ENCODE data around the gene ARHGAP45. TPM values are rescaled to one million over a fixed set of nuclear protein-coding genes. Genes with fewer than 3 reads are reported as not detected.

ARHGAP45 gene
- total and polyA plus RNA-seq, 8 donors = 12.2 to 211 (median 15.8) TPM

DNA sequence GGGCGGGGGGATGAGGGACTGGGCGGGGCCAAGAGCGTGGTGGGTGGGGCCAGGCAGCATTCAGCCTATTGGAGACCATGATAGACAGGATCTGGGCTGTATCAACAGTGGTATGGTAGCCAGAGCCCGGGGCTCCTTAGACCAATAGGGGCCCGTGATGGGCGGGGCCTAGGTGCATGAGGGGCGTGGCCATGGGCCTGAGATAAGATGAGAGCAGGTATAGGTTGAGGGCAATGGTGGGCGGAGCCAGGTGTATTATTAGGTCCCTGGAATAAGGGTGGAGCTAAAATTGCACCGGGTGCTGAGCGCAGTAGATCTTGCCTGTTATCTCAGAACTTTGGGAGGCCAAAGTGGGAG lies 21.7 kb upstream of the ARHGAP45 start:
- H3K27me3 ChIP-seq = peaks cover 0 to 18% (median 0%) of the 10 kb centered on the region in 3 donors
- intact Hi-C loops (cut with DNase I; ENCODE audit: low total_unique reads) = loop anchor here (10.0 kb wide), 1 partner anchor 50 kb away; the partner anchor contains the start of gene POLR2E
- TF ChIP-seq POLR2A (IDR thresholded peaks at IDR 0.05) = no peak
- TF ChIP-seq EP300 (IDR thresholded peaks at IDR 0.05) = no peak
- TF ChIP-seq, protein P1, sequence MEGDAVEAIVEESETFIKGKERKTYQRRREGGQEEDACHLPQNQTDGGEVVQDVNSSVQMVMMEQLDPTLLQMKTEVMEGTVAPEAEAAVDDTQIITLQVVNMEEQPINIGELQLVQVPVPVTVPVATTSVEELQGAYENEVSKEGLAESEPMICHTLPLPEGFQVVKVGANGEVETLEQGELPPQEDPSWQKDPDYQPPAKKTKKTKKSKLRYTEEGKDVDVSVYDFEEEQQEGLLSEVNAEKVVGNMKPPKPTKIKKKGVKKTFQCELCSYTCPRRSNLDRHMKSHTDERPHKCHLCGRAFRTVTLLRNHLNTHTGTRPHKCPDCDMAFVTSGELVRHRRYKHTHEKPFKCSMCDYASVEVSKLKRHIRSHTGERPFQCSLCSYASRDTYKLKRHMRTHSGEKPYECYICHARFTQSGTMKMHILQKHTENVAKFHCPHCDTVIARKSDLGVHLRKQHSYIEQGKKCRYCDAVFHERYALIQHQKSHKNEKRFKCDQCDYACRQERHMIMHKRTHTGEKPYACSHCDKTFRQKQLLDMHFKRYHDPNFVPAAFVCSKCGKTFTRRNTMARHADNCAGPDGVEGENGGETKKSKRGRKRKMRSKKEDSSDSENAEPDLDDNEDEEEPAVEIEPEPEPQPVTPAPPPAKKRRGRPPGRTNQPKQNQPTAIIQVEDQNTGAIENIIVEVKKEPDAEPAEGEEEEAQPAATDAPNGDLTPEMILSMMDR (IDR thresholded peaks at IDR 0.05) = no peak
- TF ChIP-seq POLR2AphosphoS5 (IDR thresholded peaks at IDR 0.05) = no peak
- H3K4me3 ChIP-seq = no peak overlapping the region
- no peak overlapping the region for H3K27ac ChIP-seq
- H3K4me1 ChIP-seq = peaks cover 17 to 37% (median 29%) of the 10 kb centered on the region in 4 donors
- WGBS, 5 donors = 53 to 81% (median 70%) methylated on average over 7 to 10 of the region's 10 CpGs
- H3K9me3 ChIP-seq = no peaks in the 10 kb centered on the region
- peak; percentile 25 to 45 for DNase-seq
- peaks cover 0 to 27% (median 0%) of the 10 kb centered on the region in 4 donors for H3K36me3 ChIP-seq

DNA sequence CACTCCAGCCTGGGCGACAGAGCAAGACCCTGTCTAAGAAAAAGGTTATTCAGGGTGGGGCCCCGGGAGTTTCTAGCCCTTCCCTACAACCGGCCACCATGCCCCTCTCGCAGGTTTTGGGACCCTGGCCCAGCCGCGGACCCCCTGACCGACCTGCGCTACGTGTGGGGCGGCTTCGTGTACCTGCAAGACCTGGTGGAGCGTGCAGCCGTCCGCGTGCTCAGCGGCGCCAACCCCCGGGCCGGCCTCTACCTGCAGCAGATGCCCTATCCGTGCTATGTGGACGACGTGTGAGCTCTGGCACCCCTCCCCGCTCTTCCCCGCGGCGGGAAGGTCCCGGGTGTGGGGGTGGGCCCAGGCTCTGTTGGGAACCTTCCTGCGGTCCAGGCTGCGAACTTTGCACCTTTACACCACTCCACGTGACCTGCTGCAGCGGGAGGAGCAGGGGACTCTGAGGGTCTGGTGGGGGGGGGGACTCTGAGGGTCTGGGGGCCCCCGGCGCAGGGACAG lies 20.8 kb upstream of the ARHGAP45 start:
- TF ChIP-seq, protein P1 (IDR thresholded peaks at IDR 0.05) = no peak
- TF ChIP-seq EP300 (IDR thresholded peaks at IDR 0.05) (no peak), POLR2AphosphoS5 (IDR thresholded peaks at IDR 0.05) (no peak), POLR2A (IDR thresholded peaks at IDR 0.05) (no peak)
- DNase-seq = no peak
- no peak overlapping the region for H3K4me3 ChIP-seq
- peaks cover 0 to 17% (median 0%) of the 10 kb centered on the region in 3 donors for H3K27me3 ChIP-seq
- 88 to 95% (median 95%) methylated on average over 33 of the region's 33 CpGs for WGBS, 5 donors
- no peaks in the 10 kb centered on the region for H3K9me3 ChIP-seq
- H3K27ac ChIP-seq = no peak overlapping the region
- H3K4me1 ChIP-seq = peaks cover 7 to 27% (median 19%) of the 10 kb centered on the region in 4 donors
- H3K36me3 ChIP-seq = peaks cover 0 to 27% (median 0%) of the 10 kb centered on the region in 4 donors
- intact Hi-C loops (cut with DNase I; ENCODE audit: low total_unique reads) = loop anchor here (10.0 kb wide), 1 partner anchor 49 kb away; the partner anchor contains the start of gene POLR2E

DNA sequence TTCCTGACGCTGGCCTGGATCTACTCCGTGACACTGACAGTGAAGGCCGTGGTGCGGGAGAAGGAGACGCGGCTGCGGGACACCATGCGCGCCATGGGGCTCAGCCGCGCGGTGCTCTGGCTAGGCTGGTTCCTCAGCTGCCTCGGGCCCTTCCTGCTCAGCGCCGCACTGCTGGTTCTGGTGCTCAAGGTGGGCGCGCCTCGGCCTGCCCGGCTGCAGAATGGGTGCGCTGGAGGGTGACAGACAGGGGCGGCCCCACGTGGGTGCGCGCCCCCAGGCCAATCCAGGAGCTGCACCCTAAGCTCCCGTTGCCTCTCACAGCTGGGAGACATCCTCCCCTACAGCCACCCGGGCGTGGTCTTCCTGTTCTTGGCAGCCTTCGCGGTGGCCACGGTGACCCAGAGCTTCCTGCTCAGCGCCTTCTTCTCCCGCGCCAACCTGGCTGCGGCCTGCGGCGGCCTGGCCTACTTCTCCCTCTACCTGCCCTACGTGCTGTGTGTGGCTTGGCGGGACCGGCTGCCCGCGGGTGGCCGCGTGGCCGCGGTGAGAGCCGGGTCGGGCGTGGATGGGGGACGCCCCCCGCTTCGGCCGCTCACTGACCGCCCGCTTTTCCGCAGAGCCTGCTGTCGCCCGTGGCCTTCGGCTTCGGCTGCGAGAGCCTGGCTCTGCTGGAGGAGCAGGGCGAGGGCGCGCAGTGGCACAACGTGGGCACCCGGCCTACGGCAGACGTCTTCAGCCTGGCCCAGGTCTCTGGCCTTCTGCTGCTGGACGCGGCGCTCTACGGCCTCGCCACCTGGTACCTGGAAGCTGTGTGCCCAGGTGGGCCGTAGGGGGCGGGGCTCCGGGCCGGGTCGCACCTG lies 19.9 kb upstream of the ARHGAP45 start:
- Histone ChIP-seq H3K4me3 (no peak overlapping the region), H3K36me3 (peaks cover 0 to 27% (median 0%) of the 10 kb centered on the region in 4 donors), H3K4me1 (peaks cover 0 to 18% (median 10%) of the 10 kb centered on the region in 4 donors), H3K27ac (no peak overlapping the region), H3K9me3 (no peaks in the 10 kb centered on the region), H3K27me3 (peaks cover 0 to 8% (median 0%) of the 10 kb centered on the region in 3 donors)
- TF ChIP-seq, protein P1 (IDR thresholded peaks at IDR 0.05) = no peak
- TF ChIP-seq POLR2AphosphoS5 (IDR thresholded peaks at IDR 0.05) (no peak), EP300 (IDR thresholded peaks at IDR 0.05) (no peak), POLR2A (IDR thresholded peaks at IDR 0.05) (no peak)
- peak in 1 of 2 donors; percentile 13 for DNase-seq
- WGBS, 5 donors = 82 to 92% (median 92%) methylated on average over 48 to 77 of the region's 77 CpGs
- intact Hi-C loops (cut with DNase I; ENCODE audit: low total_unique reads) = loop anchor here (10.0 kb wide), 1 partner anchor 48 kb away; the partner anchor contains the start of gene POLR2E

DNA sequence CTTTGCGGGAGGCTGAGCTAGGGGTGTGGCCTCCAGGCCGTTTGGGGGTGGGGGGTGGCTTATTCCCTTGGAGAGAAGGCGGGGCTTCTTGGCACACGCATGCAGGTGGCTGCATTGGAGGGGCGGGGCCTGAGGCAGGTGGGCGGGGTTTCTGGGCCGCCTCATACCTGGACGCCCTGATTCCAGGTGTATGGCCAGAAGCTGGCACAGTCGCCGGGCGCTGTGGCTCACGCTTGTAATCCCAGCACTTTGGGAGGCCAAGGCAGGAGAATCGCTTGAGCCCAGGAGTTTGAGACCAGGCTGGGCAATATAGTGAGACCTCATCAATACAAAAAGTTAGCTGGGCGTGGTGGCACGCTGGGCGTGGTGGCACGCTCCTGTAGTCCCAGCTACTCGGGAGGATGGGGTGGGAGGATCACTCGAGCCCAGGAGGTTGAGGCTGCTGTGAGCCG lies 19.2 kb upstream of the ARHGAP45 start:
- Histone ChIP-seq H3K27me3 (peaks cover 0 to 3% (median 0%) of the 10 kb centered on the region in 3 donors), H3K4me3 (no peak overlapping the region), H3K27ac (no peak overlapping the region), H3K9me3 (no peaks in the 10 kb centered on the region), H3K4me1 (peaks cover 0 to 12% (median 4%) of the 10 kb centered on the region in 4 donors), H3K36me3 (peaks cover 0 to 26% (median 0%) of the 10 kb centered on the region in 4 donors)
- TF ChIP-seq POLR2AphosphoS5 (IDR thresholded peaks at IDR 0.05) (no peak), POLR2A (IDR thresholded peaks at IDR 0.05) (no peak), EP300 (IDR thresholded peaks at IDR 0.05) (no peak)
- TF ChIP-seq, protein P1 (IDR thresholded peaks at IDR 0.05) = no peak
- DNase-seq = peak in 1 of 2 donors; percentile 20
- intact Hi-C loops (cut with DNase I; ENCODE audit: low total_unique reads) = loop anchor here (10.0 kb wide), 1 partner anchor 47 kb away; the partner anchor contains the start of gene POLR2E
- 81 to 89% (median 84%) methylated on average over 12 to 20 of the region's 20 CpGs for WGBS, 5 donors
